CD4-positive, alpha-beta T cell treated with Interferon gamma for 1 hour (primary cell): Measurements from ENCODE around the gene SMOC2.
"Not testable (repeated sequence)": the region's sequence is repeated elsewhere in the genome, so short reads cannot be mapped to it uniquely, and the experiment has no call there.

Experiments used
- DNase-seq: peaks from one replicate; pipeline ENCODE4 v3.0.0-alpha.2; 2020

SMOC2 gene

GRCh38 chr6:168694797-168695196 is 253.8 kb downstream of the SMOC2 start:
- DNase-seq, result not testable (repeated sequence)

DNA sequence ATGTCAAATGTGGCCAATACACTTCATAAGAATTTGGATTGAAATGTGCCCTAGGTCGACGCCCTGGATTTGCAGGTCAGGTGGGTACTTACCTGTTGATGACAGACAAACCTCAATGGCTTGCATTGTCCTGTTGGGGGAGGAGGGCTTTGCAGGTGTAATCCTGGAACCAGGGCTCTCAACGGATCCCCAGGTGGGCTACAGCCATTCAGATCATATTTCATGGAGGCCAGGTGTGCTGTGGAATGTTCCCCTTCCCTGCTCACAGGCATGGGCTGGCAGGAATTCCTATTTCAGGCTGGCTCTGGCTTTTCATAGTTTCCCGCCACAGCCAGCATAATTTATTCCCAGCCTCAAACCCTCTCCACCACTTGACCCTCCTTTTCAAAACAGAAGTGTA is 254.7 kb downstream of the SMOC2 start:
- DNase-seq, result no peak

GRCh38 chr6:168698923-168699322 is 257.9 kb downstream of the SMOC2 start:
- DNase-seq, result no peak

DNA sequence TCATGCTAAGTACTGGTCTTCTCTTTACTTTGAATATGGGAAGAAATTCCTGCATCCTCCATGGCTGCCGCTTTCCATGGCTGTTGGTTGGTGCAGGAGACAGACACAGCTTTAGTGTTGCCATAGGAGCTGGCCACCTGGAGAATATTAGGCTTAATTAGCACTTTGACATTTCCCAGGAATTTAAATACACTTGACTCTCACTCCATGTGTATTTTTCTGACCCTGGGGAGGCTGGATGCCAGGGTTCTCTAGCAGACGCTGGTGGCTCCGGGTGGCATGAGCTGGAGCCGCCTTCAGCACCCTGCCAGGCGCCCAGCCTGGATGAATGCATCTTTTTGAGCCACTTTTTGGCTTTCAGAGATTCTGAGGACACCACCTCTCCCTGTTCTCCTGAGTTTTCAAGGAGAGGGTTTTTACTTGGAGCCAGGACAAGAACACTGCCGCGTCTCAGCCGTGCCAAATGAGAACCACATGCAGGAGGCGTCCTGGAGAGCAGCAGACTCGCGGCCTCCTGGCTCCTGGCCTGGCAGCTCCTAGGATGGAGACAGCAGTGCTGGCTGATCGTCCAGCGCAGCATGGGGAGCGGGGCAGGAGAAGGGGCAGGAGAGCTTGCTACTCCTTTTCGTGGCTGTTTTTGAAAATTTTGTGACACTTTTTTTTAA is 258.8 kb downstream of the SMOC2 start:
- no peak for DNase-seq

GRCh38 chr6:168700880-168701279 is 259.9 kb downstream of the SMOC2 start:
- DNase-seq, result no peak

GRCh38 chr6:168703990-168704389 is 263.0 kb downstream of the SMOC2 start:
- no peak for DNase-seq

DNA sequence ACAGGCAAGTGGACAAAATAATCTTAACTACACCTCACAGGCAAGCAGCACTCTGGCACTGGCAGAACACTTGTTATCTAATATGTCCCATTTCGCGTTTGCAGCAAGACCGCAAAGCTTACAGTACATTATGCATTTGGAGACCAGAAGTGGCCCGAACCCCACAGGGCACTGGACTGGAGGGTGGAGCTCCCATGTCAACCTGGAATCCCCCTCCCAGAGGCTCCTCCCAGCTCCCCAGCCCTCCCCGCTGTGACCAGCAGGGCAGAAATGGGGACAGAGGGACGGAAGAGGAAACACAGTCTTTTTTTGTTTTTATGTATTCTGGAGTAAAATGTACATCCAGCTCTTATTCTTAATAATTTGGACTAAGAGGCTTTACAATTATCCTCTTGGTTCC is 263.7 kb downstream of the SMOC2 start:
- DNase-seq, result no peak

DNA sequence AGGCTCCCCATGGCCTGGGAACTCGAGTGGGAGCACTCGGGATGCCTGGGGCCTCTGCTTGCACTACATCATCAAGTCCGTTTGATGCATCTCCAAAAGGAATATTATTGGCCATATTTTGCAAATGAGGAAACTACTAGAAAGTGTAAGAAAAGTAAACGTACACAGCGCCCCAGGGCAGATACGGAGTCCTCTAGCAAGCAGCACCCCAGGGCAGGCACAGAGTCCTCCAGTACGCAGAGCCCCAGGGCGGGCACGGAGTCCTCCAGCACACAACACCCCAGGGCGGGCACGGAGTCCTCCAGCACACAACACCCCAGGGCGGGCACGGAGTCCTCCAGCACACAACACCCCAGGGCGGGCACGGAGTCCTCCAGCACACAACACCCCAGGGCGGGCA is 264.3 kb downstream of the SMOC2 start:
- not testable (repeated sequence) for DNase-seq

GRCh38 chr6:168706471-168707177 is 265.6 kb downstream of the SMOC2 start:
- DNase-seq, result no peak

- no peak for DNase-seq
Measured at GRCh38 chr6:168708526-168708925, 267.5 kb downstream of the SMOC2 start.

GRCh38 chr6:168708984-168709383 is 268.0 kb downstream of the SMOC2 start:
- no peak for DNase-seq

GRCh38 chr6:168709390-168709789 is 268.4 kb downstream of the SMOC2 start:
- DNase-seq, result no peak

DNA sequence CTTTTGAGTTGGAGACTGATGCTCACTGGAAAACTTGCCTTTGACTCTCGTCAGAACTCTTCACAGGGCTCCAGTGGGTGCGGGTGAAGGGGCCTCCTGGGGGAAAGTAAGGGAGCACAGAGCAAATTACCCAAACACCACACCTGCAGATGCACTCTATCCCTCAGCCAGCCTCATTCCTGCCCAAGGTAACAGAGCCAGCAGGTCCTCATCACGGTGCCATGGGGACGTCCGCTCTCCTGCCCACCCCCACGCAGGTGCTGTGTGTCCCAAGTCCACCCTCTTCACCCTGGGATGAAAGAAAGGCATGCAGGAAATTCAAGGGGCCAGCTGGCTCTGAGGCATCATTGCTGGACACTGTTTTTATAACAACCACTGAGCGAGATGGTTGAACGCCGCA is 269.0 kb downstream of the SMOC2 start:
- DNase-seq, result no peak

GRCh38 chr6:168711049-168711640 is 270.2 kb downstream of the SMOC2 start:
- DNase-seq, result no peak

DNA sequence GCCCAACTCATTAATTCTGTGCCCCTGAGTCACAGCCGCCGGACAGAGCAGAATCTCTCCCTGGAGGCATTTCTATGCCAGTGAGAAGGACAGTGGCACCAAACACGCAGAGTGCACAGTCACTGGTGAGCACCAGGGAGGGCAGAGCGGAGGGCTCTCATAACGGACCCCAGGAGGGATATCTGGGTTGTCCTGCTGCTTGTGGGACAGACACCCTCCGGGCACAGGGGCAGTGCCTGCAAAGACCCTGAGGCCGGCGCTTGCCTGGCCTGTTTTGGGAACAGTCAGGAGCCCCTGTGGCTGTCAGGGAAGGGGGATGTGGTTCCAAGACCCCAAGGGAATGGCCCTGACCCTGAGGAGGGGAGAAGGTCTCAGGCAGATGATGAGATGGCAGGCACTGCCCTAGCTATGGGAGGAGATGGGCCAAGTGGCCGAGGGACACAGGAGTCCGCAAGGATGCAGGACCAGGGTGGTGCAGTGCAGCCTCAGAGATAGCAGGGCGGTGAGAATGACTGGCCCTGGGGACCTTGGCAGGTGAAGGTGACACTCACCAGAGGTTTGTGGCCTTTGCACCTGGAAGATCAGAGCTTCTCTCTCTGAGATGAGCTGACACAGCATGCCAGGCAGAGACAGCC is 270.8 kb downstream of the SMOC2 start:
- DNase-seq, result no peak

DNA sequence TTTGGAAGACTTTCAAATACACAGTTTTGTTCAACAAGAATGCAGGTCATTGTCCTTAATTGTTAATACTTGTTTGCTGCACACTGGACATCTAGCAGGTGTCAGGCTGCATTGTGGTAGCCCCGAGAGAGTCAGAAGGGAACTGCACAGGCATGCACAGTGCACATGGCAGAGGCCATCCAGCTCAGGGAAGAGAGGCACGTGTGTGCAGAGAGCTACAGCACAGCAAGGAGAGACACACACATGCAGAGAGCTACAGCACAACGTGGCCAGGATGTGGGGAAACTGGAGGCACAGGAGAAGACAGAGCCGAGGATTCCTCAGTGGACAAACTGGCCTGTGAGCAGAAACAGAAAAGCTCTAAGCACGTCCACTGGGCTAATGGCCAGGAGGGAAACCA is 272.0 kb downstream of the SMOC2 start:
- no peak for DNase-seq

- DNase-seq, result no peak
Measured at GRCh38 chr6:168713839-168714238, 272.9 kb downstream of the SMOC2 start.

DNA sequence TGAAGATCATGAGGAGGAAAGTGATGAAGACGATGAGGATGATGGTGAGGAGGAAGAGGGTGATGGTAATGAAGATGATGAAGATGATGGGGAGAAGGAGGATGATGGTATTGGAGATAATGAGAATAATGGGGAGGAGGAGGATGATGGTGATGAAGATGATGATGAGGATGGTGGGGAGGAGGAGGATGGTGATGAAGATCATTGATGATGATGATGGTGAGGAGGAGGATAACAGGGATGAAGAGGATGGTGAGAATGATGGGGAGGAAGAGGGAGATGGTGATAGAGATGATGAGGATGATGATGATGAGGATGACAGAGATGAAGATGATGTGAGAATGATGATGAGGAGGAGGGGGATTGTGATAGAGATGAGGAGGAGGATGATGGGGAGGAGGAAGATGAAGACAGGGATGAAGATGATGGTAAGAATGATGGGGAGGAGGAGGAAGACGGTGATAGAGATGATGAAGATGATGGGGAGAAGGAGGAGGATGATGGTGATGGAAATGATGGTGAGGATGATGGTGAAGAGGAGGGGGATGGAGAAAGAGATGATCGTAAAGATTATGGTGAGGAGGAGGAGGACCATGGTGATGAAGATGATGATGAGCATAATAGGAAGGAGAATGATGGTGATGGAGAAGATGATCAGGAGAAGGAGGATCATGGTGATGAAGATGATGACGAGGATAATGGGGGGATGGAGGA is 273.7 kb downstream of the SMOC2 start:
- DNase-seq, result no peak

GRCh38 chr6:168715643-168716481 is 274.9 kb downstream of the SMOC2 start:
- no peak for DNase-seq

GRCh38 chr6:168716581-168716980 is 275.6 kb downstream of the SMOC2 start:
- DNase-seq, result no peak

DNA sequence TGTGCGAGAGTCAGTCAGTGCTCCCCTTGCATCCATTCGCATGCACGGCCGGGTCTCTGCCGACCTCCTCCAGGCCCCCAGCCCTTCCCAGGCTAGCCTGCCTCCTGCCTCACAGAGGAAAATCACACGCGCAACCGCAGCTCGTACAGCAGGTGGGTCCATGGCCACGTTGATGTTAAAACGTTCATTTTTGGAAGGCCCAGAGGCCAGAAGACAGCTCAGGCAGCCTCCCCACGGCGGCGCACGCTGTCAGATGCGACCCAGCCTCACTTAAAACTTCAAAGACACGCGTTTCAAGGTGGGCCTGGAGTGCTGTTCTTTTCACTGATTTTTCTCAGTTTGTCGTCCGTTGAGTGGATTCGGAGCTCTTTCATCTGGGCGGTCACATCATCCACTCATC is 276.5 kb downstream of the SMOC2 start:
- no peak for DNase-seq
